GM20431 (cell line): ENCODE results near the gene LCLAT1.

Experiments
- in situ Hi-C: fragments of 300-500 bp; cut with MseI, MboI; formaldehyde crosslinking; loops from one replicate; pipeline ENCODE4 v1.15.0; 2020; ENCODE audit warnings: low sequenced_read_pairs; ENCODE audit not compliant: unreplicated experiment

The LCLAT1 gene

GRCh38 chr2:30447149-30448045, at the start of gene LCLAT1:
TSS of gene LCLAT1 (plus strand) at chr2:30447246. CDS start at chr2:30525591, 78,345 bp downstream.
- in situ Hi-C loops, result no loop called here

GRCh38 chr2:30398084-30398873, 48.8 kb upstream of the LCLAT1 start:
- in situ Hi-C loops, result no loop called here

- in situ Hi-C loops, result no loop called here
Measured at GRCh38 chr2:30400151-30400954, 46.7 kb upstream of the LCLAT1 start.

GRCh38 chr2:30402441-30403182, 44.4 kb upstream of the LCLAT1 start:
- in situ Hi-C loops, result no loop called here

- in situ Hi-C loops, result no loop called here
Measured at GRCh38 chr2:30403592-30404312, 43.3 kb upstream of the LCLAT1 start.

- in situ Hi-C loops, result no loop called here
Measured at GRCh38 chr2:30404319-30405259, 42.5 kb upstream of the LCLAT1 start.

- in situ Hi-C loops, result no loop called here
Measured at GRCh38 chr2:30405260-30405605, 41.8 kb upstream of the LCLAT1 start.

GRCh38 chr2:30406853-30407252, 40.2 kb upstream of the LCLAT1 start:
- in situ Hi-C loops, result no loop called here

GRCh38 chr2:30408961-30409387, 38.1 kb upstream of the LCLAT1 start:
- in situ Hi-C loops, result no loop called here

GRCh38 chr2:30410217-30410616, 36.8 kb upstream of the LCLAT1 start:
- in situ Hi-C loops, result no loop called here

GRCh38 chr2:30412047-30412683, 34.9 kb upstream of the LCLAT1 start:
- in situ Hi-C loops, result no loop called here

GRCh38 chr2:30412684-30413570, 34.1 kb upstream of the LCLAT1 start:
- in situ Hi-C loops, result no loop called here

- in situ Hi-C loops, result no loop called here
Measured at GRCh38 chr2:30414961-30415360, 32.1 kb upstream of the LCLAT1 start.

- in situ Hi-C loops, result no loop called here
Measured at GRCh38 chr2:30417253-30417652, 29.8 kb upstream of the LCLAT1 start.

- in situ Hi-C loops, result no loop called here
Measured at GRCh38 chr2:30421026-30421603, 25.9 kb upstream of the LCLAT1 start.
